Epithelial cell of proximal tubule (primary cell): ENCODE data around the gene AFAP1. TPM values are rescaled to one million over a fixed set of nuclear protein-coding genes. Genes with fewer than 3 reads are reported as not detected.

ENCODE experiments used
- DNase-seq: peaks from one replicate; pipeline ENCODE4 v3.0.0-alpha.2; 2011; ENCODE audit warnings: low read depth
- H3K4me3 ChIP-seq: 2 replicates; pipeline ENCODE4 v1.5.1; 2011; ENCODE audit warnings: low read depth, mild to moderate bottlenecking, low read length
- CTCF ChIP-seq: conservative IDR thresholded peaks from 2 replicates; pipeline ENCODE4 v1.5.1; 2012; ENCODE audit warnings: low read depth, mild to moderate bottlenecking, low read length
- total RNA-seq: library from RNA; depleted of rRNA; stranded (reverse); fragments of >200 nt; gene quantifications from 2 replicates; pipeline ENCODE4 v1.2.3, GENCODE V29; 2015

Gene AFAP1
- total RNA-seq, 1 donor from 2014 or later: 26.2 TPM

GRCh38 chr4:7708981-7709380 lies 230.7 kb downstream of the AFAP1 start:
- no peak for DNase-seq
- no peak overlapping the region for H3K4me3 ChIP-seq
- no peak for TF ChIP-seq CTCF

Other genes starting within 250 kb of the AFAP1 start
- gene ABLIM2, start 219.0 kb upstream of the AFAP1 start, total RNA-seq: 1.0 TPM in 1 of 2 replicates, not detected in the other